ENCODE data around the gene ROBO1.

The ROBO1 gene

GRCh38 chr3:79670178-79670577 is 97.6 kb downstream of the ROBO1 start:
- DNase-seq (ENCODE audit: low read depth) = no peak

GRCh38 chr3:79664455-79664854 is 103.3 kb downstream of the ROBO1 start:
- no peak for DNase-seq (ENCODE audit: low read depth)

GRCh38 chr3:79661896-79662295 is 105.9 kb downstream of the ROBO1 start:
- DNase-seq (ENCODE audit: low read depth) = no peak

- no peak for DNase-seq (ENCODE audit: low read depth)
Observed at GRCh38 chr3:79657076-79657475, 110.7 kb downstream of the ROBO1 start.

- DNase-seq (ENCODE audit: low read depth) = no peak
Observed at GRCh38 chr3:79654019-79654418, 113.8 kb downstream of the ROBO1 start.

GRCh38 chr3:79653266-79653830 is 114.5 kb downstream of the ROBO1 start:
- DNase-seq (ENCODE audit: low read depth) = no peak

- DNase-seq (ENCODE audit: low read depth) = no peak
Observed at GRCh38 chr3:79651536-79652065, 116.2 kb downstream of the ROBO1 start.

GRCh38 chr3:79639855-79640254 is 127.9 kb downstream of the ROBO1 start:
- DNase-seq (ENCODE audit: low read depth) = no peak

- no peak for DNase-seq (ENCODE audit: low read depth)
Observed at GRCh38 chr3:79636372-79636771, 131.4 kb downstream of the ROBO1 start.

GRCh38 chr3:79632842-79633241 is 135.0 kb downstream of the ROBO1 start:
- no peak for DNase-seq (ENCODE audit: low read depth)

GRCh38 chr3:79618883-79619282 is 148.9 kb downstream of the ROBO1 start:
- DNase-seq (ENCODE audit: low read depth) = no peak

GRCh38 chr3:79606414-79606813 is 161.4 kb downstream of the ROBO1 start:
- DNase-seq (ENCODE audit: low read depth) = no peak

- peak; percentile 40 for DNase-seq (ENCODE audit: low read depth)
Observed at GRCh38 chr3:79604681-79605080, 163.1 kb downstream of the ROBO1 start.

- no peak for DNase-seq (ENCODE audit: low read depth)
Observed at GRCh38 chr3:79602385-79602784, 165.4 kb downstream of the ROBO1 start.

- no peak for DNase-seq (ENCODE audit: low read depth)
Observed at GRCh38 chr3:79598594-79598993, 169.2 kb downstream of the ROBO1 start.

- DNase-seq (ENCODE audit: low read depth) = no peak
Observed at GRCh38 chr3:79597709-79598108, 170.1 kb downstream of the ROBO1 start.

- DNase-seq (ENCODE audit: low read depth) = no peak
Observed at GRCh38 chr3:79587150-79587549, 180.6 kb downstream of the ROBO1 start.

- DNase-seq (ENCODE audit: low read depth) = no peak
Observed at GRCh38 chr3:79586232-79586631, 181.6 kb downstream of the ROBO1 start.

- no peak for DNase-seq (ENCODE audit: low read depth)
Observed at GRCh38 chr3:79572930-79573329, 194.9 kb downstream of the ROBO1 start.

GRCh38 chr3:79568938-79569337 is 198.9 kb downstream of the ROBO1 start:
- DNase-seq (ENCODE audit: low read depth) = no peak

- no peak for DNase-seq (ENCODE audit: low read depth)
Observed at GRCh38 chr3:79564192-79564591, 203.6 kb downstream of the ROBO1 start.

- no peak for DNase-seq (ENCODE audit: low read depth)
Observed at GRCh38 chr3:79560698-79561097, 207.1 kb downstream of the ROBO1 start.

GRCh38 chr3:79558943-79559342 is 208.9 kb downstream of the ROBO1 start:
- DNase-seq (ENCODE audit: low read depth) = no peak

- DNase-seq (ENCODE audit: low read depth) = no peak
Observed at GRCh38 chr3:79555655-79556054, 212.1 kb downstream of the ROBO1 start.
